HG03280 (cell line): ENCODE measurements around the gene PMS2.
"Not testable (repeated sequence)": the region's sequence is repeated elsewhere in the genome, so short reads cannot be mapped to it uniquely, and the experiment has no call there.

Experiments used
- ATAC-seq: cut with Tn5 transposase; IDR thresholded peaks from one replicate; pipeline ENCODE4 v1.9.1; 2021; ENCODE audit warnings: mild to moderate bottlenecking, moderate library complexity; ENCODE audit not compliant: unreplicated experiment

PMS2 gene

GRCh38 chr7:6008668-6009611 lies at the start of gene PMS2, which contains the start of gene AIMP2:
Gene PMS2 (minus strand): TSS chr7:6009049. CDS start chr7:6009019, 30 bp downstream.
Gene AIMP2 (plus strand): TSS chr7:6009272. CDS start chr7:6009364, 92 bp downstream.
- ATAC-seq, result peak; percentile 91

GRCh38 chr7:6057316-6058129 lies 48.7 kb upstream of the PMS2 start:
- ATAC-seq, result no peak

GRCh38 chr7:6056616-6057015 lies 47.8 kb upstream of the PMS2 start:
- ATAC-seq, result no peak

- not testable (repeated sequence) for ATAC-seq
Observed at GRCh38 chr7:6051185-6051584, 42.3 kb upstream of the PMS2 start.

- ATAC-seq, result no peak
Observed at GRCh38 chr7:6049780-6050179, 40.9 kb upstream of the PMS2 start.

- no peak for ATAC-seq
Observed at GRCh38 chr7:6035686-6036085, 26.8 kb upstream of the PMS2 start.

- ATAC-seq, result no peak
Observed at GRCh38 chr7:6035165-6035564, 26.3 kb upstream of the PMS2 start.

GRCh38 chr7:6032641-6033040 lies 23.8 kb upstream of the PMS2 start:
- no peak for ATAC-seq

GRCh38 chr7:6032167-6032566 lies 23.3 kb upstream of the PMS2 start:
- ATAC-seq, result no peak

- no peak for ATAC-seq
Observed at GRCh38 chr7:6031567-6031966, 22.7 kb upstream of the PMS2 start.

- ATAC-seq, result no peak
Observed at GRCh38 chr7:6030988-6031387, 22.1 kb upstream of the PMS2 start, which contains the start of gene ANKRD61. Gene ANKRD61 (plus strand): TSS chr7:6031376. CDS start chr7:6031376, 0 bp downstream.

- no peak for ATAC-seq
Observed at GRCh38 chr7:6028563-6028962, 19.7 kb upstream of the PMS2 start.

GRCh38 chr7:6027806-6028365 lies 19.0 kb upstream of the PMS2 start:
- no peak for ATAC-seq

GRCh38 chr7:6026820-6027311 lies 18.0 kb upstream of the PMS2 start:
- ATAC-seq, result no peak

- peak; percentile 94 for ATAC-seq
Observed at GRCh38 chr7:6026011-6026819, 17.4 kb upstream of the PMS2 start.

- no peak for ATAC-seq
Observed at GRCh38 chr7:6023974-6024435, 15.2 kb upstream of the PMS2 start.

- no peak for ATAC-seq
Observed at GRCh38 chr7:6022707-6023106, 13.9 kb upstream of the PMS2 start.

GRCh38 chr7:6020371-6021286 lies 11.8 kb upstream of the PMS2 start:
- ATAC-seq, result no peak

- no peak for ATAC-seq
Observed at GRCh38 chr7:6016653-6016966, 7.8 kb upstream of the PMS2 start.
